ENCODE data around the gene UBE2G2.

Gene UBE2G2

GRCh38 chr21:44814498-44815023 lies 12.9 kb upstream of the UBE2G2 start:
- no peak for DNase-seq

- no peak for DNase-seq
Measured at GRCh38 chr21:44813727-44814126, 12.1 kb upstream of the UBE2G2 start.

- DNase-seq = no peak
Measured at GRCh38 chr21:44813149-44813548, 11.5 kb upstream of the UBE2G2 start.

- no peak for DNase-seq
Measured at GRCh38 chr21:44812640-44813039, 11.0 kb upstream of the UBE2G2 start.

- DNase-seq = no peak
Measured at GRCh38 chr21:44810779-44811178, 9.2 kb upstream of the UBE2G2 start.

- no peak for DNase-seq
Measured at GRCh38 chr21:44805859-44806258, 4.2 kb upstream of the UBE2G2 start.

GRCh38 chr21:44805226-44805625 lies 3.6 kb upstream of the UBE2G2 start:
- DNase-seq = no peak

GRCh38 chr21:44804762-44805161 lies 3.1 kb upstream of the UBE2G2 start:
- no peak for DNase-seq

GRCh38 chr21:44803651-44804050 lies 2.0 kb upstream of the UBE2G2 start:
- DNase-seq = no peak

GRCh38 chr21:44802396-44803153 lies 955 bp upstream of the UBE2G2 start:
- peak; percentile 25 for DNase-seq

GRCh38 chr21:44800971-44801467 lies 601 bp downstream of the UBE2G2 start:
- DNase-seq = peak; percentile 39

GRCh38 chr21:44800103-44800502 lies 1.5 kb downstream of the UBE2G2 start:
- DNase-seq = peak; percentile 39

- DNase-seq = no peak
Measured at GRCh38 chr21:44799646-44800045, 2.0 kb downstream of the UBE2G2 start.

GRCh38 chr21:44797775-44798174 lies 3.8 kb downstream of the UBE2G2 start:
- no peak for DNase-seq

- DNase-seq = no peak
Measured at GRCh38 chr21:44795342-44795741, 6.3 kb downstream of the UBE2G2 start.

GRCh38 chr21:44793592-44794374 lies 7.8 kb downstream of the UBE2G2 start:
- no peak for DNase-seq

- DNase-seq = peak; percentile 61
Measured at GRCh38 chr21:44792702-44793591, 8.7 kb downstream of the UBE2G2 start.

- no peak for DNase-seq
Measured at GRCh38 chr21:44791993-44792392, 9.6 kb downstream of the UBE2G2 start.

- DNase-seq = no peak
Measured at GRCh38 chr21:44791246-44791645, 10.4 kb downstream of the UBE2G2 start.

- no peak for DNase-seq
Measured at GRCh38 chr21:44790368-44790767, 11.3 kb downstream of the UBE2G2 start.

GRCh38 chr21:44789880-44790279 lies 11.7 kb downstream of the UBE2G2 start:
- no peak for DNase-seq

GRCh38 chr21:44785620-44786335 lies 15.8 kb downstream of the UBE2G2 start:
- no peak for DNase-seq
